Measurements from ENCODE around the gene GNB1L. TPM values are rescaled to one million over a fixed set of nuclear protein-coding genes. Genes with fewer than 3 reads are reported as not detected.

Gene GNB1L
- total and polyA plus RNA-seq, 10 of the 15 experiments (the other 5 are each of a cell fraction or from before 2014, with no cell fraction given) = 0.21 to 19.4 (median 6.8) TPM

DNA sequence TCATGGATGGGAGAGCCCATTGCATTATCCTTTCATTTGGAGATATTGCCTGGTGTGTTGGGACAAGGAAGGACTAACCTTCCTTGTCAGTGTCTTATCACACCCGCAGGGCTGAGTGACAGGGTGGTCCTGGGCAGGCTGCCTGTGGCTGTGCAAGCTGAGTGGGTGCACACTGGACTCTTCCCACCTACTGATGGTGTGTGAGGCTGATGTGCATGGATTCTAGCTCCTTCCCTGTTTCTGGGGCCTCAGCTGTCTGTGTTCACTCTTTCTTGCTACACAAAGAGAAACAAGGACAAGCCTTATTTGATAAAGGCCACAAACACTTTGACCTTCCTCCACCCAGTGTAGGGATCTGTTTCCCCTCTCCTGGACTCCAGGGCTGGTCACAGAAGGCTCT is 72.1 kb downstream of the GNB1L start (continued):
- TF ChIP-seq ZBTB4 (CRISPR knock-in tag; IDR thresholded peaks at IDR 0.05) = no peak
- TF ChIP-seq, protein P1, sequence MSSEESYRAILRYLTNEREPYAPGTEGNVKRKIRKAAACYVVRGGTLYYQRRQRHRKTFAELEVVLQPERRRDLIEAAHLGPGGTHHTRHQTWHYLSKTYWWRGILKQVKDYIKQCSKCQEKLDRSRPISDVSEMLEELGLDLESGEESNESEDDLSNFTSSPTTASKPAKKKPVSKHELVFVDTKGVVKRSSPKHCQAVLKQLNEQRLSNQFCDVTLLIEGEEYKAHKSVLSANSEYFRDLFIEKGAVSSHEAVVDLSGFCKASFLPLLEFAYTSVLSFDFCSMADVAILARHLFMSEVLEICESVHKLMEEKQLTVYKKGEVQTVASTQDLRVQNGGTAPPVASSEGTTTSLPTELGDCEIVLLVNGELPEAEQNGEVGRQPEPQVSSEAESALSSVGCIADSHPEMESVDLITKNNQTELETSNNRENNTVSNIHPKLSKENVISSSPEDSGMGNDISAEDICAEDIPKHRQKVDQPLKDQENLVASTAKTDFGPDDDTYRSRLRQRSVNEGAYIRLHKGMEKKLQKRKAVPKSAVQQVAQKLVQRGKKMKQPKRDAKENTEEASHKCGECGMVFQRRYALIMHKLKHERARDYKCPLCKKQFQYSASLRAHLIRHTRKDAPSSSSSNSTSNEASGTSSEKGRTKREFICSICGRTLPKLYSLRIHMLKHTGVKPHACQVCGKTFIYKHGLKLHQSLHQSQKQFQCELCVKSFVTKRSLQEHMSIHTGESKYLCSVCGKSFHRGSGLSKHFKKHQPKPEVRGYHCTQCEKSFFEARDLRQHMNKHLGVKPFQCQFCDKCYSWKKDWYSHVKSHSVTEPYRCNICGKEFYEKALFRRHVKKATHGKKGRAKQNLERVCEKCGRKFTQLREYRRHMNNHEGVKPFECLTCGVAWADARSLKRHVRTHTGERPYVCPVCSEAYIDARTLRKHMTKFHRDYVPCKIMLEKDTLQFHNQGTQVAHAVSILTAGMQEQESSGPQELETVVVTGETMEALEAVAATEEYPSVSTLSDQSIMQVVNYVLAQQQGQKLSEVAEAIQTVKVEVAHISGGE (CRISPR knock-in tag; IDR thresholded peaks at IDR 0.05) = no peak
- no peak for TF ChIP-seq SMAD1 (IDR thresholded peaks at IDR 0.05; ENCODE audit: low read depth, partially characterized antibody)

- in situ Hi-C loops (cut with MboI) = no loop called here
- POLR2A ChIA-PET = interaction anchor here (0.6 kb wide), 1 partner anchor 52 kb away, joined by 4 read pairs; no protein-coding TSS in a partner anchor
- FAIRE-seq = no peak
- SMC1A ChIA-PET (ENCODE audit: uncharacterized antibody, unreplicated experiment) = no interaction called here
- H3K79me2 ChIP-seq (ENCODE audit: control insufficient read depth, insufficient read depth, low read length) = no peaks in the 10 kb centered on the region
- ATAC-seq = no peak
- H3K27ac ChIP-seq (ENCODE audit: control insufficient read depth, insufficient read depth) = no peak overlapping the region
- WGBS (ENCODE audit: insufficient coverage, insufficient replicate concordance, low lambda C conversion rate, missing lambda C conversion rate) = 54% methylated on average over 13 of the region's 13 CpGs
- no TSS peak for BruUV-seq (replicated peaks)
- H3K36me3 ChIP-seq (ENCODE audit: control insufficient read depth in 2 of 2, insufficient read depth in 2 of 2, low read length in 1 of 2) = no peaks in the 10 kb centered on the region
- no peak overlapping the region for H3K4me3 ChIP-seq
- H3K9ac ChIP-seq (ENCODE audit: control insufficient read depth, insufficient read depth, low read length) = no peak overlapping the region
- RAD21 ChIA-PET (ENCODE audit: unreplicated experiment) = no interaction called here
- peaks cover 0 to 2% of the 10 kb centered on the region in 2 experiments; a peak in 1 of 4 replicates for H3K27me3 ChIP-seq (replicated peaks in 1 of 2; ENCODE audit: control insufficient read depth in 2 of 2, insufficient read depth in 2 of 2, low read length in 1 of 2)
- no peak for DNase-seq (ENCODE audit: low read depth, low spot score)
- H4K20me1 ChIP-seq (ENCODE audit: control insufficient read depth, insufficient read depth) = no peaks in the 10 kb centered on the region
- no peaks in the 10 kb centered on the region for H3K4me1 ChIP-seq (ENCODE audit: control insufficient read depth, insufficient read depth, low read length)
- no peaks in the 10 kb centered on the region for H3K9me3 ChIP-seq (replicated peaks; ENCODE audit: control insufficient read depth, insufficient read depth, low read length)
- no peak overlapping the region for H2AFZ ChIP-seq (ENCODE audit: control insufficient read depth, low read depth, low read length)
- CTCF ChIA-PET = interaction anchor here (1.4 kb wide), 1 partner anchor 49 kb away, joined by 5 read pairs; no protein-coding TSS in a partner anchor
- no peak overlapping the region for H3K4me2 ChIP-seq (ENCODE audit: control insufficient read depth, insufficient read depth)
- intact Hi-C loops (cut with micrococcal nuclease; ENCODE audit: unreplicated experiment) = no loop called here
- no peak for TF ChIP-seq EGR1 (IDR thresholded peaks at IDR 0.05; ENCODE audit: borderline replicate concordance in 1 of 2, low read depth in 2 of 2, low read length in 2 of 2)
- no peak for TF ChIP-seq BMI1 (IDR thresholded peaks at IDR 0.05; ENCODE audit: borderline replicate concordance)
- TF ChIP-seq CREB1 (IDR thresholded peaks at IDR 0.05; ENCODE audit: low read depth) = no peak
- no peak for TF ChIP-seq TAF1 (IDR thresholded peaks at IDR 0.05; ENCODE audit: borderline replicate concordance, low read depth, low read length)
- TF ChIP-seq HDAC6 (IDR thresholded peaks at IDR 0.05; ENCODE audit: unreplicated experiment) = no peak
- no peak for TF ChIP-seq KDM1A (IDR thresholded peaks at IDR 0.05; ENCODE audit: borderline replicate concordance)
- no peak for TF ChIP-seq RELB (IDR thresholded peaks at IDR 0.05; ENCODE audit: low read depth)
- TF ChIP-seq, protein P2, sequence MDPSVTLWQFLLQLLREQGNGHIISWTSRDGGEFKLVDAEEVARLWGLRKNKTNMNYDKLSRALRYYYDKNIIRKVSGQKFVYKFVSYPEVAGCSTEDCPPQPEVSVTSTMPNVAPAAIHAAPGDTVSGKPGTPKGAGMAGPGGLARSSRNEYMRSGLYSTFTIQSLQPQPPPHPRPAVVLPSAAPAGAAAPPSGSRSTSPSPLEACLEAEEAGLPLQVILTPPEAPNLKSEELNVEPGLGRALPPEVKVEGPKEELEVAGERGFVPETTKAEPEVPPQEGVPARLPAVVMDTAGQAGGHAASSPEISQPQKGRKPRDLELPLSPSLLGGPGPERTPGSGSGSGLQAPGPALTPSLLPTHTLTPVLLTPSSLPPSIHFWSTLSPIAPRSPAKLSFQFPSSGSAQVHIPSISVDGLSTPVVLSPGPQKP (IDR thresholded peaks at IDR 0.05; ENCODE audit: low read depth, low read length) = no peak
Observed at GRCh38 chr22:19779685-19780268, 74.9 kb downstream of the GNB1L start.

All from GM12878 (cell line).